SK-N-SH (cell line): ENCODE results near the gene CREG1.

Experiments
- CTCF ChIP-seq: fragments of 200-600 bp; sonication (generic); IDR thresholded peaks from 2 replicates; pipeline ENCODE4 v1.6.1; 2017; ENCODE audit warnings: antibody characterized with exemption, mild to moderate bottlenecking, moderate library complexity
- EP300 ChIP-seq, 2 experiments: IDR thresholded peaks; 2 replicates each; pipeline versions ENCODE4 v1.4.0 to v1.6.1; 2012; ENCODE audit warnings: borderline replicate concordance in 1 of 2, low read depth in 1 of 2, low read length in 1 of 2
- FOSL2 ChIP-seq: IDR thresholded peaks from 2 replicates; pipeline ENCODE4 v1.4.0; 2012; ENCODE audit warnings: low read depth, mild to moderate bottlenecking, moderate library complexity, borderline replicate concordance
- FOXJ3 ChIP-seq: sonication (generic); formaldehyde crosslinking; IDR thresholded peaks from 2 replicates; pipeline ENCODE4 v1.5.1; 2020; ENCODE audit warnings: mild to moderate bottlenecking, missing genetic modification reagents
- GABPA ChIP-seq: IDR thresholded peaks from 2 replicates; pipeline ENCODE4 v1.4.0; 2012; ENCODE audit warnings: low read depth, mild to moderate bottlenecking
- MEF2A ChIP-seq: IDR thresholded peaks from 2 replicates; pipeline ENCODE4 v1.4.0; 2012; ENCODE audit warnings: low read depth, borderline replicate concordance
- POLR2AphosphoS5 ChIP-seq: IDR thresholded peaks from 2 replicates; pipeline ENCODE4 v1.6.1; 2012; ENCODE audit warnings: low read depth, low read length
- TAF1 ChIP-seq: IDR thresholded peaks from 2 replicates; pipeline ENCODE4 v1.6.1; 2012; ENCODE audit warnings: low read depth, mild to moderate bottlenecking, low read length, moderate library complexity, borderline replicate concordance
- YY1 ChIP-seq: IDR thresholded peaks from 2 replicates; pipeline ENCODE4 v1.4.0; 2012; ENCODE audit warnings: low read depth, mild to moderate bottlenecking
- TF ChIP-seq, protein P1 (sequence below): IDR thresholded peaks from 2 replicates; pipeline ENCODE4 v1.6.1; 2012; ENCODE audit warnings: mild to moderate bottlenecking, low read depth, low read length, moderate library complexity

- TF ChIP-seq TAF1 (no peak), EP300 (IDR thresholded peaks at IDR 0.05; ENCODE audit: borderline replicate concordance in 1 of 2, low read depth in 1 of 2, low read length in 1 of 2) (no peak), CTCF (no peak), YY1 (no peak), POLR2AphosphoS5 (no peak), GABPA (no peak), FOXJ3 (CRISPR knock-in tag) (no peak), MEF2A (no peak), FOSL2 (no peak)
- TF ChIP-seq, protein P1, sequence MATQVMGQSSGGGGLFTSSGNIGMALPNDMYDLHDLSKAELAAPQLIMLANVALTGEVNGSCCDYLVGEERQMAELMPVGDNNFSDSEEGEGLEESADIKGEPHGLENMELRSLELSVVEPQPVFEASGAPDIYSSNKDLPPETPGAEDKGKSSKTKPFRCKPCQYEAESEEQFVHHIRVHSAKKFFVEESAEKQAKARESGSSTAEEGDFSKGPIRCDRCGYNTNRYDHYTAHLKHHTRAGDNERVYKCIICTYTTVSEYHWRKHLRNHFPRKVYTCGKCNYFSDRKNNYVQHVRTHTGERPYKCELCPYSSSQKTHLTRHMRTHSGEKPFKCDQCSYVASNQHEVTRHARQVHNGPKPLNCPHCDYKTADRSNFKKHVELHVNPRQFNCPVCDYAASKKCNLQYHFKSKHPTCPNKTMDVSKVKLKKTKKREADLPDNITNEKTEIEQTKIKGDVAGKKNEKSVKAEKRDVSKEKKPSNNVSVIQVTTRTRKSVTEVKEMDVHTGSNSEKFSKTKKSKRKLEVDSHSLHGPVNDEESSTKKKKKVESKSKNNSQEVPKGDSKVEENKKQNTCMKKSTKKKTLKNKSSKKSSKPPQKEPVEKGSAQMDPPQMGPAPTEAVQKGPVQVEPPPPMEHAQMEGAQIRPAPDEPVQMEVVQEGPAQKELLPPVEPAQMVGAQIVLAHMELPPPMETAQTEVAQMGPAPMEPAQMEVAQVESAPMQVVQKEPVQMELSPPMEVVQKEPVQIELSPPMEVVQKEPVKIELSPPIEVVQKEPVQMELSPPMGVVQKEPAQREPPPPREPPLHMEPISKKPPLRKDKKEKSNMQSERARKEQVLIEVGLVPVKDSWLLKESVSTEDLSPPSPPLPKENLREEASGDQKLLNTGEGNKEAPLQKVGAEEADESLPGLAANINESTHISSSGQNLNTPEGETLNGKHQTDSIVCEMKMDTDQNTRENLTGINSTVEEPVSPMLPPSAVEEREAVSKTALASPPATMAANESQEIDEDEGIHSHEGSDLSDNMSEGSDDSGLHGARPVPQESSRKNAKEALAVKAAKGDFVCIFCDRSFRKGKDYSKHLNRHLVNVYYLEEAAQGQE, result no peak
These were observed 37.7 kb downstream of the CREG1 start for GRCh38 chr1:167515893-167516321.
